Panc1 (cell line): Measurements from ENCODE around the gene ROBO1. TPM values are rescaled to one million over a fixed set of nuclear protein-coding genes. Genes with fewer than 3 reads are reported as not detected.

Experiments used
- ATAC-seq: fragments of 200-7000 bp; cut with Tn5 transposase; 2 replicates; pipeline ENCODE4 v1.9.1; 2020; ENCODE audit warnings: mild to moderate bottlenecking, moderate library complexity
- BruUV-seq: library from RNA; stranded (reverse); fragments of 400-500 nt; replicated peaks from 2 replicates; lab custom pipeline; 2021; lab: Mats Ljungman, UMichigan
- CTCF ChIA-PET: fragments of 300-600 bp; sonication (Branson Sonifier 250); formaldehyde crosslinking; loops from one replicate; lab custom pipeline; 2022; ENCODE audit warnings: antibody characterized with exemption; lab: Charles Lee
- POLR2A ChIA-PET: fragments of 300-600 bp; sonication (Branson Sonifier 250); formaldehyde crosslinking; loops from one replicate; lab custom pipeline; 2022; ENCODE audit warnings: antibody characterized with exemption; lab: Charles Lee
- DNase-seq: peaks from one replicate; pipeline ENCODE4 v3.0.0-alpha.2; 2010; ENCODE audit warnings: low read depth, low spot score
- H3K27ac ChIP-seq: 2 replicates; pipeline ENCODE4 v1.5.1; 2011; ENCODE audit warnings: mild to moderate bottlenecking, low read length, inconsistent platforms
- H3K27me3 ChIP-seq: fragments of 200-500 bp; sonication (Bioruptor generic); 2 replicates; pipeline ENCODE4 v1.6.0; 2014; ENCODE audit warnings: low read length, inconsistent platforms; ENCODE audit not compliant: control insufficient read depth, insufficient read depth
- H3K36me3 ChIP-seq: fragments of 200-500 bp; sonication (Bioruptor generic); 2 replicates; pipeline ENCODE4 v1.5.1; 2014; ENCODE audit warnings: inconsistent platforms, mild to moderate bottlenecking, low read length, moderate library complexity; ENCODE audit not compliant: control insufficient read depth, insufficient read depth
- H3K4me1 ChIP-seq: 2 replicates; pipeline ENCODE4 v1.5.1; 2011; ENCODE audit warnings: inconsistent platforms, mild to moderate bottlenecking, low read length, moderate library complexity; ENCODE audit not compliant: control insufficient read depth, insufficient read depth
- H3K4me3 ChIP-seq, 2 experiments: 2 replicates each; pipeline ENCODE4 v1.5.1; 2011 to 2012; ENCODE audit warnings: low read depth in 2 of 2, low read length in 2 of 2, mild to moderate bottlenecking in 2 of 2, inconsistent platforms in 1 of 2, moderate library complexity in 1 of 2
- H3K9me3 ChIP-seq: fragments of 200-500 bp; sonication (Bioruptor generic); 2 replicates; pipeline ENCODE4 v1.5.1; 2014; ENCODE audit warnings: low read depth, mild to moderate bottlenecking, inconsistent platforms, low read length, moderate library complexity; ENCODE audit not compliant: control insufficient read depth, insufficient read depth
- POLR2AphosphoS5 ChIP-seq: IDR thresholded peaks from 2 replicates; pipeline ENCODE4 v1.6.1; 2012; ENCODE audit warnings: mild to moderate bottlenecking, low read depth, low read length, moderate library complexity
- SIN3A ChIP-seq: IDR thresholded peaks from 2 replicates; pipeline ENCODE4 v1.6.1; 2012; ENCODE audit warnings: low read depth, mild to moderate bottlenecking, low read length, moderate library complexity, borderline replicate concordance; ENCODE audit not compliant: insufficient read depth
- TCF7L2 ChIP-seq: IDR thresholded peaks from 2 replicates; pipeline ENCODE4 v1.6.1; 2011; ENCODE audit warnings: mild to moderate bottlenecking, low read depth, low read length, inconsistent platforms
- in situ Hi-C: cut with HindIII; loops from 2 replicates; pipeline ENCODE4 v1.10.0; 2016; ENCODE audit warnings: low sequenced_read_pairs, low pct_unique_long_range_greater_than_20kb
- intact Hi-C: fragments of 100-400 bp; cut with micrococcal nuclease; formaldehyde crosslinking; loops from one replicate; pipeline ENCODE4 v1.10.0; 2022; ENCODE audit not compliant: unreplicated experiment
- total RNA-seq: library from RNA; stranded (reverse); gene quantifications from one replicate; pipeline ENCODE4 v1.2.1, GENCODE V29; 2021; ENCODE audit not compliant: unreplicated experiment
- TF ChIP-seq, protein P1 (sequence below): fragments of 450-650 bp; IDR thresholded peaks from 2 replicates; pipeline ENCODE4 v1.5.1; 2017; ENCODE audit warnings: mild to moderate bottlenecking
- TF ChIP-seq, protein P2 (sequence below), 2 experiments: IDR thresholded peaks; 2 replicates each; pipeline ENCODE4 v1.6.1; 2011 to 2012; ENCODE audit warnings: low read depth in 2 of 2, control low read depth in 1 of 2, low read length in 1 of 2, mild to moderate bottlenecking in 1 of 2, moderate library complexity in 1 of 2; ENCODE audit not compliant: insufficient read depth in 1 of 2

The ROBO1 gene
- total RNA-seq, 1 experiment from 2014 or later = 61.6 TPM

DNA sequence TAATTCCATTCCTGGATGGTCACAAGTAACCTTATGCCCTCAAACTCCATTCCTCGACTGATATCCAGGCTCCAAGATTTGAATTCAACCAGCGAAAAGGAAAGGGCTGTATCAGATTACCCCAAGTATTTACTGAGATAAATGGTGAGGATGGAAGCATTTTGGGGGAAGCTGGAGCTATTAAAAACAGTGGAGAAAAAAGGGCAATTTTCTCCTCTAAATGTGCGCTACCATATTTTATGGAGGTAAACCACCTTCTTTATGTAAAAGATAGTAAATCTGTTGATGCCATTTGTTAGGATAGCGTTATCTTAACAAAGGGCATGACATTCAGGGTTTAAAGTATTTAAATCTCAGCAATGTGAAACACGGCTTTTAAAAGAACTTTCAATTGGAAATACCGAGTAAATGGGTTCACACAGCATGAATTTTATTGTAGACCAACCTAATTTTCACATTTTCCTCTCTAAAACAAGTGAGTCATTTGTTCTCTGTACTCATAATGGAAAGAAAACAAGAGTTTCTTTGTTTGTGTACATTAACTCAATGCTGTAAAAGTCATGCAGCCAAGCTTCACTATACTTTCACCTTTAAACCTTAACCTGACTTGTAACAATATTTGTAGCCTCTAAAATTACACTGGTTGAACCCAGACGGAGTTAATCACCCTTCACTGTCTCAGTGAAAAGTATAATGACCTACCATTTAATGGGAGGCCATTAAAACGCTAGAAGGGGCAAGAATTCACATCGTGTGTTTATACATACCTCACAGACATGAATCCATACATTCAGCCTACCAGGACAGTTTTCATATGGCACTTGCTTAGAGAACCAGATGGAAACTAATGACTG is 773.4 kb downstream of the ROBO1 start:
- H3K27ac ChIP-seq = peak overlapping the region; percentile 44; the same call in 1 of the 2 replicates
- ChIA-PET POLR2A (no interaction called here), CTCF (no interaction called here)
- H3K9me3 ChIP-seq = no peaks in the 10 kb centered on the region
- no TSS peak for BruUV-seq
- DNase-seq (no peak), ATAC-seq (peak; percentile 65)
- intact Hi-C loops = no loop called here
- TF ChIP-seq, protein P1, sequence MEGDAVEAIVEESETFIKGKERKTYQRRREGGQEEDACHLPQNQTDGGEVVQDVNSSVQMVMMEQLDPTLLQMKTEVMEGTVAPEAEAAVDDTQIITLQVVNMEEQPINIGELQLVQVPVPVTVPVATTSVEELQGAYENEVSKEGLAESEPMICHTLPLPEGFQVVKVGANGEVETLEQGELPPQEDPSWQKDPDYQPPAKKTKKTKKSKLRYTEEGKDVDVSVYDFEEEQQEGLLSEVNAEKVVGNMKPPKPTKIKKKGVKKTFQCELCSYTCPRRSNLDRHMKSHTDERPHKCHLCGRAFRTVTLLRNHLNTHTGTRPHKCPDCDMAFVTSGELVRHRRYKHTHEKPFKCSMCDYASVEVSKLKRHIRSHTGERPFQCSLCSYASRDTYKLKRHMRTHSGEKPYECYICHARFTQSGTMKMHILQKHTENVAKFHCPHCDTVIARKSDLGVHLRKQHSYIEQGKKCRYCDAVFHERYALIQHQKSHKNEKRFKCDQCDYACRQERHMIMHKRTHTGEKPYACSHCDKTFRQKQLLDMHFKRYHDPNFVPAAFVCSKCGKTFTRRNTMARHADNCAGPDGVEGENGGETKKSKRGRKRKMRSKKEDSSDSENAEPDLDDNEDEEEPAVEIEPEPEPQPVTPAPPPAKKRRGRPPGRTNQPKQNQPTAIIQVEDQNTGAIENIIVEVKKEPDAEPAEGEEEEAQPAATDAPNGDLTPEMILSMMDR = no peak
- TF ChIP-seq SIN3A = no peak
- TF ChIP-seq, protein P2, sequence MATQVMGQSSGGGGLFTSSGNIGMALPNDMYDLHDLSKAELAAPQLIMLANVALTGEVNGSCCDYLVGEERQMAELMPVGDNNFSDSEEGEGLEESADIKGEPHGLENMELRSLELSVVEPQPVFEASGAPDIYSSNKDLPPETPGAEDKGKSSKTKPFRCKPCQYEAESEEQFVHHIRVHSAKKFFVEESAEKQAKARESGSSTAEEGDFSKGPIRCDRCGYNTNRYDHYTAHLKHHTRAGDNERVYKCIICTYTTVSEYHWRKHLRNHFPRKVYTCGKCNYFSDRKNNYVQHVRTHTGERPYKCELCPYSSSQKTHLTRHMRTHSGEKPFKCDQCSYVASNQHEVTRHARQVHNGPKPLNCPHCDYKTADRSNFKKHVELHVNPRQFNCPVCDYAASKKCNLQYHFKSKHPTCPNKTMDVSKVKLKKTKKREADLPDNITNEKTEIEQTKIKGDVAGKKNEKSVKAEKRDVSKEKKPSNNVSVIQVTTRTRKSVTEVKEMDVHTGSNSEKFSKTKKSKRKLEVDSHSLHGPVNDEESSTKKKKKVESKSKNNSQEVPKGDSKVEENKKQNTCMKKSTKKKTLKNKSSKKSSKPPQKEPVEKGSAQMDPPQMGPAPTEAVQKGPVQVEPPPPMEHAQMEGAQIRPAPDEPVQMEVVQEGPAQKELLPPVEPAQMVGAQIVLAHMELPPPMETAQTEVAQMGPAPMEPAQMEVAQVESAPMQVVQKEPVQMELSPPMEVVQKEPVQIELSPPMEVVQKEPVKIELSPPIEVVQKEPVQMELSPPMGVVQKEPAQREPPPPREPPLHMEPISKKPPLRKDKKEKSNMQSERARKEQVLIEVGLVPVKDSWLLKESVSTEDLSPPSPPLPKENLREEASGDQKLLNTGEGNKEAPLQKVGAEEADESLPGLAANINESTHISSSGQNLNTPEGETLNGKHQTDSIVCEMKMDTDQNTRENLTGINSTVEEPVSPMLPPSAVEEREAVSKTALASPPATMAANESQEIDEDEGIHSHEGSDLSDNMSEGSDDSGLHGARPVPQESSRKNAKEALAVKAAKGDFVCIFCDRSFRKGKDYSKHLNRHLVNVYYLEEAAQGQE (IDR thresholded peaks at IDR 0.05; ENCODE audit: insufficient read depth in 1 of 2, low read depth in 2 of 2, low read length in 1 of 2) = no peak
- no peak for TF ChIP-seq POLR2AphosphoS5
- no peak for TF ChIP-seq TCF7L2
- no peak overlapping the region; a peak in 1 of 4 replicates for H3K4me3 ChIP-seq
- in situ Hi-C loops = no loop called here
- H3K27me3 ChIP-seq = no peaks in the 10 kb centered on the region
- peaks cover 24% of the 10 kb centered on the region for H3K4me1 ChIP-seq
- no peaks in the 10 kb centered on the region for H3K36me3 ChIP-seq

DNA sequence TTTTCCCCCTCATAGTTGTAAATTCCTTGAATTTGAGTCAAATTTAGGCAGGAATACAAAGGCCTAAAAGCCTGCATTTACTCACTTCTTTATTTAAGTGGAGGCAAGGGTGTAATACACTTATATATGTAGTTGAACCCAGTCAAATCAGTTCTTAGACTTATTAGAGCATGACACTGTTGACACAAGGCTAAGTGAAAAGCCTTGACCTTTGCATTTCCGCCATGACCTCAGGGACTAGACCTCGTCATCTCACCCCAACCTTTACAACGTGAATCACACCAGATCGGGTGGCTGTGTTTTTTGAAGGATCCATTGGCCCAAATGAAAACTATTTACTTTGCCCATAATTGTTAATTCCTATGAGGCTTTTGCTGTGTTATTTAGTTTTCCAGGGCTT is 774.4 kb downstream of the ROBO1 start:
- BruUV-seq = no TSS peak
- Histone ChIP-seq H3K4me3 (no peak overlapping the region), H3K36me3 (no peaks in the 10 kb centered on the region; the same call in 1 of the 2 replicates), H3K27me3 (no peaks in the 10 kb centered on the region), H3K9me3 (no peaks in the 10 kb centered on the region), H3K27ac (no peak overlapping the region), H3K4me1 (peaks cover 24% of the 10 kb centered on the region)
- DNase-seq (no peak), ATAC-seq (no peak)
- TF ChIP-seq, protein P1 = no peak
- TF ChIP-seq POLR2AphosphoS5 (no peak), SIN3A (no peak), TCF7L2 (no peak)
- TF ChIP-seq, protein P2 (IDR thresholded peaks at IDR 0.05; ENCODE audit: insufficient read depth in 1 of 2, low read depth in 2 of 2, low read length in 1 of 2) = no peak
- intact Hi-C loops (no loop called here), in situ Hi-C loops (no loop called here)
- ChIA-PET CTCF (no interaction called here), POLR2A (no interaction called here)
